Measurements from ENCODE around the gene BPIFB2.

Gene BPIFB2

DNA sequence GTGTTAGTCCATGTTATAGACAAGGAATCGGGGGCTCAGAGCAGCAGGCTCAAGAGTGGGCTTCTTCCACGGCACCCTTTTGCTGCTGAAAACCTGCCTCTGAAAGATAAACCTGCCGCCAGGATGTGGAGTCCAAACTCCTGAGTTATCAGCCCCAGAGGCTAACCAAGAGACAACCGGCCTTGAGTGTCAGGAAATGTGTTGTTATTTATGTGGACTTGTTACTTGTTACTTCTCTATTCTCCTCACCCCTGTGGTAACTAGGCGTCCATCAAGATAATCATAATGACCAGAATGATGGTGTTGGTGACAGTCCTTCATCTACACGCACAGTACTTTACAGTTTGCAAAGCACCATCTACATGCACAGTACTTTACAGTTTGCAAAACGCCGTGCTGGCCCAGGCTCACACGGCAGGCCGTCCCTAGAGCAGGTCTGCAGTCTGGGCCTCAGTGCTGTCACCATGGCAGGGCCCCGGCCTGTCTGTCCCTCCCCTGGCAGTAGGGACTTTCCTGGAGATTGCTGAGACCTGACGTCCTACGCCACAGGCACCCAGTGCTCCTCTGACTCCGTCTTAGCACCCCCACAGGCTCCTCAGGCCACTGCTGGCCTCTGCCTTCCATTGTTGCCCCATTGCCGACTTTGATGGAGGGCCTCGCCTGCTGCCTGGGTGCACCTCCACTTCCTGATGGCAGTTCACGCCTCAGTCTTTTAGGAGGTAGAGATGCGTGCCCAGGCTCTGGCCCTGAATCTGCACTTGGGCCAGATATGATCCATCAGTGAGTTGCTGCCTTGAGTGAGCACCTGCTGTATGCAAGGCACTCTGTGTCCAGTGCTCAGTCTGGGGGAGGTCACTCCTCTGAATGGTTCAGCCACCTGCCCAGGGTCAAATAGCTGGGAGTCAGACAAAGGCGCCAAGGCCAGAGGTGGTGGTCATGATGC is 62.9 kb downstream of the BPIFB2 start:
- DNase-seq (ENCODE audit: low spot score) = no peak

DNA sequence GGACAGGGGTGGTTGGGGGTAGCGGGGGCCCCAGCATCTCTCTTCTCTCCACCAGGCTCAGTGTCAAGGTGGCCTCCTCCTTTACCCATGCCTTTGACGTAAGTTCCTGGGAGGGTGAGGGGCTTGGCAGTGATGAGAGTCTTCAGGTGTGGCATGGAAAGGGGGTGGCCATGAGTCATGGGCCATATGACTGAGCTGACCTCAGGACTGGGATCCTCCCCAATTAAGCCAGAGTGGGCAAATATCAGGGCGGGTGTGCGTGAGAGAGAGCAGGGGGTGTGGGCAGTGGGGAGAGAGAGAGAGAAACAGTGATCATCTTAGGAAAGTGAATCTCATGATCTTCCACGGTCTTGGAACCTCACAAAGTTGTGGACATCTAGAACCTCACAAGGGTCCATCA is 63.7 kb downstream of the BPIFB2 start:
- no peak for DNase-seq (ENCODE audit: low spot score)

DNA sequence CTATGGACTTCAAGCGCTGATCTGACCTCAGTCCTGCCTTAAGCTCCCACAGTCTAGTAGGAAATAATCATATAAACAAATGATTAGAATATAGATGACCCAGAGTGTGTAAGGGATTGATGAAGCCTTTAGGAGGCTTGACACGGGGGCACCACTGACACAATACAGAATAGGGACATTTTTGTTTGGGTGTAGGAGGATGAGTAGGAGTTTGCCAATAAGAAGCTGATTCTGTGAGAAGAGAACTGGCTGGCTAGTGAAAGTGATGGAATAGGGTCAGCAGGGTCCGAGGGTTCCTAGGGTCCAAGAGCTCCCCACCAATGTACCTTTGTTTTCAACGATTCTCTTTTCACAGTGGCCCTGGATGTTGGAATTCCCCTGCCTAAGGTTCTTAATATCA is 64.9 kb downstream of the BPIFB2 start:
- DNase-seq (ENCODE audit: low spot score) = no peak

- no peak for DNase-seq (ENCODE audit: low spot score)
These were observed 65.3 kb downstream of the BPIFB2 start for GRCh38 chr20:33072813-33073212.

Measured in AG20443 (cell line).